GM18511 (cell line): Measurements from ENCODE around the gene TCIRG1.

Source experiments
- ATAC-seq: cut with Tn5 transposase; IDR thresholded peaks from one replicate; pipeline ENCODE4 v1.9.1; 2021; ENCODE audit warnings: mild to moderate bottlenecking, moderate library complexity; ENCODE audit not compliant: unreplicated experiment

TCIRG1 gene

DNA sequence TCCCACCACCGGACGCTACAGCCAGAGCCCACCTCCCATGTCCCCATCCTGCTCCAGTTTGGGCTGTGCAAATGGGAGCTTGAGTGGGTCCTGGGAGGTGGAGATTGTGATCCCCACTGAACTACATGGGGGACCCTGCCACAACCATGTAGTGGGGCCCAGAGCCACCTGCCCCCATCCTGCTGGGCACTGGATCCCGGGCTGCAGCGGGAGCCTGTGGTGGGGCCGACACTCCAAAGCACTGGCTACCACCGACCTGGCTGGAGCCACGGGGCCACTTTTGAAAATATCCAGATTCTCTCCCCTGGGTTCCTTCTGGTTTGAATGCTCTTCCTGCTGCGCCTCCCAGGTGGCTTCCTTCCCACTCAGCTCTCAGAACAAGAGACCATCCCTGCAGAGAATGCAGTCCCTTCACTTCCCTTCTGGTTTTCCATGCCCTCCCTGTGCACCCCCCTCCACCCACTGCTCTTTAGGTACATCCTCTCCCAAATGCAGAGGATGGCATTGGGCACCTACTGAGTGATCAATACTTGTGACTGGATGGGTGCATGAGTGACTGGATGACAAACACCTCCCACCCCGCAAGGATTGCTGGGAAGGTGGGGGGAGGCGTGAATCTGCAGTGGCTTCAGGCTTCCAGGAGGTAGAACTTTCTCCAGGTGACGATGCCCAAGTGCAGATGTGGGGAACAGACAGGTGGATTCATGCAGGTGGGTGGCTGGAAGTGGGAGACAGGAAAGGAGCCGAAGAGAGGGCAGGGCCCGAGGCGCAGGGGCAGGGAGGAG lies 34.1 kb upstream of the TCIRG1 start:
- ATAC-seq = no peak

GRCh38 chr11:68006606-68007166 lies 32.1 kb upstream of the TCIRG1 start:
- ATAC-seq = no peak

- no peak for ATAC-seq
Observed at GRCh38 chr11:68007498-68008380, 31.1 kb upstream of the TCIRG1 start.

DNA sequence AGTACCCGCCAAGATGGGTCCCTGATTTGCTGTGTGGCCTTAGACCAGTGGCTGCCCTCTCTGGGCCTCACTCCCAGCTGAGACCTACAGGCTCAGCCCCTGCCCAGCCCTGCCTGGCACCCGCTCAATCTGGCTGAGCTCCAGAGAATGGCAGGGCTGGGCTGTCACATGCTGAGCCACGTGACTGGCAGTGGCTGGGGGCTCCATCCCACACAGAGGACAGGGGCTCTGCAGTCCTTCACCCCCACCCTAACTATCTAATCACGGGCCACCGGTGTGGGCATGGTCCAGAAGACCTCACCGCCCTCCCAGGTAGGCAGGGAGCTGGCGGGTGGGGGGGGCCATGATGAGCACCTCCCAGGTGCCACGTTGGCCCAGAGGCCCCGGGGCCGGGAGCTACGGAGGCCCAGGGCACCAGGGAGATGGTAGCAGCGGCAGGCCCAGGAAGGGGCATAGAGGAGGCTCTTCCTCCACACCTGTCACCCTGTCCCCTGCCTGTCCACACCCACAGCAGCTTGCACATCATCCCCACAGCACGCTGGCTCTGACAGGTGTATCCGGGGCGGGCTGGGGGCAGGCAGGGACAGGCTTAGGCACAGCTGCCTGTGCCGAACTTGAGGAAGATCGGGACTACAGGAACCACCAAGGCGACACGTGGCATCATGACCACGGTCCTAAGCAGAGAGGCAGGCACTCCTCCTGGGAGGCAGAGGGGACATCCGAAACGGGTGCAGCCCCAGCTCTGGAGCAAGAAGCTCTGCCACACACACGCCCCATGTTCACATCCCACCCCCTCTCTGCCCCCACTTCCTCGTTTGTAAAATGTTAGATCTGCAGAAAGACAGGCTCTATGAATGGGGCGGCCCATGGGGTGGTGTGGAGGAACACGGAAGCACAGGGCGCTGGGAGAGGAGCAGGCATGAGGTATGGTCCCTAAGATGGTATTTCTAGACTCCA lies 30.2 kb upstream of the TCIRG1 start:
- ATAC-seq = no peak

- no peak for ATAC-seq
Observed at GRCh38 chr11:68009391-68010089, 29.3 kb upstream of the TCIRG1 start.

GRCh38 chr11:68010090-68011041 lies 28.5 kb upstream of the TCIRG1 start, which contains the start of gene ALDH3B1:
Gene ALDH3B1 (plus strand): TSS chr11:68010327. CDS start chr11:68015298, 4,971 bp downstream.
- ATAC-seq = no peak

DNA sequence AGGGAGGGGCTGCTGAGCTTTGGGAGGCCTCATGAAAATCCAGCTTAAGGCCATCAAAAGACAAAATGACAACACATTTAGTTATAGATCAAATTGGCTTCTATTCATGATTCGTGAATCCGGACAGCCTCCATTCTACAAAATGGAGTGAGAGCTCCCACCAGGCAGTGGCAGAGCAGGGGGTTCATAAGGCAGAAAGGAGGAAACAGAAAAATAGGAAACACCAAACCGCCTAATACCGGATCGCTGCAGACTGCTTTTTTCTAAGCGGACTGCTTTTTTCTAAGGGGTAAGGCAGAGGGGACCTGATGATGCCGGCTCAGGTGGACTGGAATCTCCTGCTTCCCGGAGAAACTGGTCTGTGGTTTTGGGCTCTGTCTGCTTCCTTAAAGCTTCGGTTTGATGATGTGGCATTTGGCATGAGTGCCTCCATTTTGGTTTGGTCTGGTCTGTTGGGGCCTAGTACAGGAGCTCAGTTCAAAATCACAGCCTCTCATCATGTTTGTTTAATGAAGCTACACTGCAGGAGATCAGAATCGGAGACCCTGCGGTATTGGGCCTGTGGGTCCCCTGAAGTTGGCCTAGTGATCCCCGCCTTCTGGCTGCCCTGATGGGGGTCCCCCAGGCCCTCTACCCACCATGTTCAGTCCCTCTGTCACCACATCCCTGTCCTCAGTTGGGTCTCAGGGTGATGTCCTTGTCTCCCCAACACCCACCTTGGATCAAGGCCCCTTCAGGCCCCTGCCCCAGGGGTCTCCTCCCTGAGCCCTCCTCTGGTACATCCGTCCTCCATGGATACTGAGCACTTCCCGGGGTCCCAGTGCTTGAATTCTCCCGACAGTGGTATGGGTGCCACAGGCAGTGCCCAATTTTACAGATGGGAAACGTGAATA lies 27.5 kb upstream of the TCIRG1 start:
- no peak for ATAC-seq

DNA sequence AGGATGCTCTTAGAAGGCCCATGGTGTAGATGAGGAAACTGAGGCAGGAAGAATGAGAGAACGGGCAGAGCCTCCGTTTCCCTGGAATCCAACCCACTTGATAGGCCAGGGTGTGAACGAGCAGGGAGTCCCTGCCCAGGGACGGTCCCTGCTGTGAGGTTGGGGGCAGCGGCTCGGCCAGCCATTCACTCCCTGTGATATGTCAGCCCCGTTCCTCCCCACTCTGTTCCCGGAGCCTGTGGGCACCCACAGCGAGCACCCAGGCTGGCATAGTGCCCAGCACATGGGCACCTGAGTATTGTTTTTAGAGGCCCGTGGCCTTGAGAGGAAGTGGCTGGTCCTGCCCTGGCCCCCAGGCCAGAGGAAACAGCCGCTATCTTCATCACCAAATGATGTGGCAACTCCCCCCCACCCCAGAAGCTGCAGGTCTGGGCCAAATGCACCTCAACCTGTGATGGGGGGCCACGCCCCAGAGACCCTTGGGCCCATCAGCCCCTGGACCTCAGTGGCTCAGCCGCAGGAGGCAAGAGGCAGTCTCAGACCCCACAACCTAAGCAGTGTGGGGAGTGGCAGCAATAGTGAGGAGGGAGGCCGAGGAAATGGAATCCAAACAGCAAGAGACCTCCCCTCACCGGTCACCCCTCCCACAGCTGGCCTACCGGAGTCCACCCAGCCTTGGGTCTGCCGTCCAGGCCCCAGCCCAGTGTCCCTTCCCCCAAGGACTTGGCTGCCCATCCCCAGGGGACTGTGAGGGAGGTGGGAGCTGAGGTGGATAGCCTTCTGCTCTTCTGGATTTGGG lies 26.6 kb upstream of the TCIRG1 start:
- no peak for ATAC-seq

- ATAC-seq = no peak
Observed at GRCh38 chr11:68012843-68013610, 25.8 kb upstream of the TCIRG1 start.

GRCh38 chr11:68013611-68014156 lies 25.1 kb upstream of the TCIRG1 start:
- ATAC-seq = no peak

GRCh38 chr11:68014157-68014946 lies 24.5 kb upstream of the TCIRG1 start:
- no peak for ATAC-seq

GRCh38 chr11:68014947-68015447 lies 23.8 kb upstream of the TCIRG1 start:
- no peak for ATAC-seq

DNA sequence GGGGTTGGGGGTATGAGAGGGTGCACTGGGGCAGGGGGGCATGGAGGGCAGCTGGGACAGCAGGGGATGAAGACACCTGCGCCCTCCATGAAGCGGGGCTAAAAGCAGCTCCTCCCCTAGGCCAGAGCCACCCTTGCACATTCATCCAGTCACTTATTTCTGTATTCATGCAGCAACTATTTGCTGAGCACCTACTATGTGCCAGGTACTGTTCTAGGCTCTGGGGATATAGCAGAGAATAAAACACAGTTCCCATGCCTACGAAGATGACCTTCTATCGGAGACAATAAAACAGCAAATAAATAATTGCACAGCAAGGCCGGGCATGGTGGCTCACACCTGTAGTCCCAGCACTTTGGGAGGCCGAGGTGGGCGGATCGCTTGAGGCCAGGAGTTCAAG lies 23.4 kb upstream of the TCIRG1 start:
- no peak for ATAC-seq

DNA sequence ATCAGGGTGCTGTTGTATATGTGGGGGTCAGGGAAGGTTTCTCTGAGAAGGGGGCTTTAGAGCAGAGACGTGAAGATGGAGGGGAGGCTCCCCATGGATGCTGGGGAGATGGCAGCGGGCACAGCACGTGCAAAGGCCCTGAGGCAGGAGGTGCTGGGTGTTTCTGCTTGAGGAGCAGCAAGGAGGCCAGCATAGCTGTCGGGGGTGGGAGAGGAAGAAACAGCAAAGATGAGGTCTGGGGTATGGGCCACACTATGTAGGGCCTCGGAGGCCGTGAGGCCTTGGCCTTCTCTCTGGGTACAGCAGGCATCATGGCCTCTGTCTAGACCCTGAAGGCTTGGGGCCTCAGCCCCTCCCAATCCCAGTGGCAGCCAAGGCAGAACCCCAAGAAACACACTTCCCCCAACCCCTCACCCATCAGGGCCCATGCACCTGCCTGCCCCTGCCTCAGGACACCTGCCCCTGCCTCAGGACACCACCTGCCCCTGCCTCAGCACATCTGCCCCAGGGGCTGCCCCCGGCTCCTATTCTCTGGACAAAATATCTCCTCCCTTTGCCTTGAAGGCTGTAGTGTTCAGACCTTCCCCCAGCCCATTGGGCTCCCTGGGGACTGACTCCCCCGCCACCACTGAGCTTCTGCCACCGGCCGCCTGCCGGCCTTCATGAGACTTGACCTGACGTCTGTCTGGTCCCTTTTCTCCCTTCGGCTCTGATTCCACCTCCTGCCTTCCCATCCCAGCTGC lies 22.5 kb upstream of the TCIRG1 start:
- no peak for ATAC-seq
